Gastrocnemius medialis (tissue), 4 donors: ENCODE data around the gene ESRRG. TPM values are rescaled to one million over a fixed set of nuclear protein-coding genes. Genes with fewer than 3 reads are reported as not detected.

Experiments
- ATAC-seq, 2 donors: fragments of 150-250 bp; one replicate each; pipeline ENCODE4 v1.9.1; 2016
- DNase-seq, 2 donors: peaks; one replicate each; pipeline ENCODE4 v3.0.0-alpha.2; 2019
- H3K27ac ChIP-seq, 4 donors: fragments of 200-600 bp; sonication (generic); 1 replicate in 1 of 4; 2 replicates in 3 of 4; pipeline ENCODE4 v1.5.1; 2016 to 2018; ENCODE audit warnings: mild to moderate bottlenecking in 2 of 4, moderate library complexity in 1 of 4
- H3K27me3 ChIP-seq, 3 donors: fragments of 200-600 bp; sonication (generic) in 2 of 3; 1 replicate in 1 of 3; 2 replicates in 2 of 3; pipeline versions ENCODE4 v1.5.1 to v1.6.0; 2016 to 2019; ENCODE audit warnings: mild to moderate bottlenecking in 1 of 3, moderate library complexity in 1 of 3
- H3K36me3 ChIP-seq, 2 donors: fragments of 200-600 bp; sonication (generic) in 1 of 2; one replicate each; pipeline ENCODE4 v1.5.1; 2017 to 2018
- H3K4me1 ChIP-seq, 2 donors: fragments of 200-600 bp; sonication (generic) in 1 of 2; one replicate each; pipeline ENCODE4 v1.5.1; 2016 to 2017; ENCODE audit warnings: mild to moderate bottlenecking in 2 of 2
- H3K4me3 ChIP-seq, 4 donors: fragments of 200-600 bp; sonication (generic) in 3 of 4; 1 replicate in 1 of 4; 2 replicates in 3 of 4; pipeline ENCODE4 v1.5.1; 2016 to 2019; ENCODE audit warnings: mild to moderate bottlenecking in 2 of 4
- H3K9me3 ChIP-seq, 3 donors: fragments of 200-600 bp; sonication (generic) in 2 of 3; 1 replicate in 1 of 3; 2 replicates in 2 of 3; pipeline ENCODE4 v1.5.1; 2016 to 2019
- CTCF ChIP-seq, 5 experiments: fragments of 450-650 bp in 3 of 5; fragments of 200-600 bp in 2 of 5; sonication (generic) in 2 of 5; IDR thresholded peaks in 4 of 5; conservative IDR thresholded peaks in 1 of 5; 1 replicate in 4 of 5; 2 replicates in 1 of 5; pipeline ENCODE4 v1.5.1; 2016 to 2019; ENCODE audit warnings: antibody characterized with exemption in 5 of 5, mild to moderate bottlenecking in 3 of 5, moderate library complexity in 3 of 5
- POLR2A ChIP-seq, 2 donors: fragments of 450-650 bp; IDR thresholded peaks; one replicate each; pipeline ENCODE4 v1.6.1; 2017; ENCODE audit warnings: antibody characterized with exemption in 2 of 2, mild to moderate bottlenecking in 2 of 2, moderate library complexity in 2 of 2
- in situ Hi-C, 4 donors: fragments of 200-750 bp; cut with MboI; loops; one replicate each; pipeline versions ENCODE4 v1.15.0 to v1.8.0; 2017; ENCODE audit warnings: low sequenced_read_pairs in 4 of 4
- intact Hi-C: fragments of 100-400 bp; cut with DNase I; formaldehyde crosslinking; loops from one replicate; pipeline ENCODE4 v1.15.1; 2023; ENCODE audit warnings: low total_unique reads
- total RNA-seq, 4 donors: library from RNA; depleted of rRNA; stranded (reverse); fragments of >200 nt; gene quantifications; one replicate each; pipeline versions ENCODE4 v1.1.0 to v1.2.3, GENCODE V29; 2016

ESRRG gene
- total RNA-seq, 4 donors from 2014 or later, result 1.8 to 18.7 (median 2.4) TPM

GRCh38 chr1:216749232-216749631 lies 26.0 kb upstream of the ESRRG start:
- no peak for DNase-seq
- Histone ChIP-seq H3K4me3 (no peak overlapping the region), H3K4me1 (peaks cover 5 to 8% of the 10 kb centered on the region in 2 donors), H3K27me3 (no peaks in the 10 kb centered on the region), H3K9me3 (no peaks in the 10 kb centered on the region), H3K36me3 (no peaks in the 10 kb centered on the region), H3K27ac (peak overlapping the region; percentile 19 to 58 (median 46))
- TF ChIP-seq CTCF (IDR thresholded peaks at IDR 0.05 in 4 of 5, conservative IDR thresholded peaks at IDR 0.05 in 1 of 5) (no peak), POLR2A (IDR thresholded peaks at IDR 0.05) (no peak)
- ATAC-seq, result peak; percentile 22 to 61
- intact Hi-C loops (no loop called here), in situ Hi-C loops (no loop called here)

- intact Hi-C loops, result no loop called here
- ATAC-seq, result no peak
- in situ Hi-C loops, result no loop called here
These were observed 19.4 kb upstream of the ESRRG start for GRCh38 chr1:216742625-216743024.

GRCh38 chr1:216740331-216740730 lies 17.1 kb upstream of the ESRRG start:
- no peak overlapping the region for H3K27ac ChIP-seq
- in situ Hi-C loops (no loop called here), intact Hi-C loops (no loop called here)
- no peak overlapping the region for H3K4me3 ChIP-seq
- no peaks in the 10 kb centered on the region for H3K36me3 ChIP-seq
- H3K9me3 ChIP-seq, result no peaks in the 10 kb centered on the region
- no peak for TF ChIP-seq POLR2A (IDR thresholded peaks at IDR 0.05)
- TF ChIP-seq CTCF (IDR thresholded peaks at IDR 0.05 in 4 of 5, conservative IDR thresholded peaks at IDR 0.05 in 1 of 5), result no peak
- no peak for DNase-seq
- ATAC-seq, result no peak
- H3K27me3 ChIP-seq, result no peaks in the 10 kb centered on the region
- H3K4me1 ChIP-seq, result no peaks in the 10 kb centered on the region

More at GRCh38 chr1:216742625-216743024, 19.4 kb upstream of the ESRRG start:
- H3K36me3 ChIP-seq, result no peaks in the 10 kb centered on the region
- H3K4me3 ChIP-seq, result no peak overlapping the region
- no peak for TF ChIP-seq POLR2A (IDR thresholded peaks at IDR 0.05)
- peak in 4 of 5 experiments; percentile 12 to 42 (median 16) for TF ChIP-seq CTCF (IDR thresholded peaks at IDR 0.05 in 4 of 5, conservative IDR thresholded peaks at IDR 0.05 in 1 of 5)
- DNase-seq, result no peak
- H3K9me3 ChIP-seq, result no peaks in the 10 kb centered on the region
- H3K27ac ChIP-seq, result no peak overlapping the region
- no peaks in the 10 kb centered on the region for H3K27me3 ChIP-seq
- no peaks in the 10 kb centered on the region for H3K4me1 ChIP-seq

- ATAC-seq (no peak), DNase-seq (no peak)
- no peaks in the 10 kb centered on the region for H3K9me3 ChIP-seq
- intact Hi-C loops, result no loop called here
- H3K4me3 ChIP-seq, result no peak overlapping the region
- no peaks in the 10 kb centered on the region for H3K36me3 ChIP-seq
- TF ChIP-seq CTCF (IDR thresholded peaks at IDR 0.05 in 4 of 5, conservative IDR thresholded peaks at IDR 0.05 in 1 of 5) (no peak), POLR2A (IDR thresholded peaks at IDR 0.05) (no peak)
- H3K4me1 ChIP-seq, result no peaks in the 10 kb centered on the region
- in situ Hi-C loops, result no loop called here
- no peaks in the 10 kb centered on the region for H3K27me3 ChIP-seq
- H3K27ac ChIP-seq, result no peak overlapping the region
These were observed 16.6 kb upstream of the ESRRG start for GRCh38 chr1:216739793-216740192.

- Histone ChIP-seq H3K27me3 (no peaks in the 10 kb centered on the region), H3K36me3 (no peaks in the 10 kb centered on the region), H3K4me1 (no peaks in the 10 kb centered on the region), H3K4me3 (no peak overlapping the region), H3K27ac (no peak overlapping the region), H3K9me3 (no peaks in the 10 kb centered on the region)
- TF ChIP-seq POLR2A (IDR thresholded peaks at IDR 0.05) (no peak), CTCF (IDR thresholded peaks at IDR 0.05 in 4 of 5, conservative IDR thresholded peaks at IDR 0.05 in 1 of 5) (no peak)
- no peak for ATAC-seq
- DNase-seq, result no peak
- in situ Hi-C loops, result no loop called here
- intact Hi-C loops, result no loop called here
These were observed 8.9 kb upstream of the ESRRG start for GRCh38 chr1:216732121-216732520.
